HEK293 (cell line): ENCODE data around the gene VAV2.

Experiments used
- CTCF ChIA-PET: fragments of 350-600 bp; formaldehyde crosslinking; extraction: SDS; loops from one replicate; lab custom pipeline; 2021; ENCODE audit warnings: antibody characterized with exemption; lab: Yijun Ruan, JAX
- POLR2A ChIA-PET: fragments of 300-600 bp; formaldehyde crosslinking; extraction: SDS; loops from one replicate; lab custom pipeline; 2020; ENCODE audit warnings: antibody characterized with exemption, inconsistent platforms; lab: Yijun Ruan, JAX
- H3K27ac ChIP-seq: fragments of 200-500 bp; sonication (Bioruptor generic); 2 replicates; pipeline ENCODE4 v1.5.1; 2014; ENCODE audit warnings: low read depth, low read length, control low read depth, inconsistent platforms; ENCODE audit errors: extremely low read depth
- H3K36me3 ChIP-seq, 2 experiments: fragments of 200-500 bp in 1 of 2; sonication (Bioruptor generic) in 1 of 2; 1 replicate in 1 of 2; 2 replicates in 1 of 2; pipeline ENCODE4 v1.5.1; 2014 to 2017; ENCODE audit warnings: inconsistent platforms in 2 of 2, low read length in 2 of 2; ENCODE audit not compliant: control insufficient read depth in 2 of 2, insufficient read depth in 1 of 2
- H3K4me1 ChIP-seq: fragments of 200-500 bp; sonication (Bioruptor generic); 2 replicates; pipeline ENCODE4 v1.5.1; 2014; ENCODE audit warnings: mild to moderate bottlenecking, low read length, inconsistent platforms; ENCODE audit not compliant: control insufficient read depth, insufficient read depth
- H3K4me3 ChIP-seq: 2 replicates; pipeline ENCODE4 v1.5.1; 2011; ENCODE audit warnings: low read depth, mild to moderate bottlenecking, control low read depth, low read length, moderate library complexity
- H3K9me3 ChIP-seq: fragments of 200-500 bp; sonication (Bioruptor generic); 2 replicates; pipeline ENCODE4 v1.5.1; 2014; ENCODE audit warnings: low read depth, low read length, inconsistent platforms; ENCODE audit not compliant: control insufficient read depth, insufficient read depth
- EGR2 ChIP-seq: fragments of 450-650 bp; formaldehyde crosslinking; IDR thresholded peaks from 2 replicates; pipeline ENCODE4 v1.5.1; 2016; ENCODE audit warnings: low read depth, missing biosample characterization, missing genetic modification characterization
- GFI1B ChIP-seq: fragments of 450-650 bp; formaldehyde crosslinking; IDR thresholded peaks from 2 replicates; pipeline ENCODE4 v1.5.1; 2016; ENCODE audit warnings: missing biosample characterization, missing genetic modification characterization
- KLF16 ChIP-seq: fragments of 450-650 bp; formaldehyde crosslinking; IDR thresholded peaks from 2 replicates; pipeline ENCODE4 v1.5.1; 2017; ENCODE audit warnings: missing biosample characterization, missing genetic modification characterization
- WT1 ChIP-seq: fragments of 450-650 bp; formaldehyde crosslinking; IDR thresholded peaks from 2 replicates; pipeline ENCODE4 v1.5.1; 2016; ENCODE audit warnings: missing biosample characterization, missing genetic modification characterization
- ZFHX2 ChIP-seq: fragments of 450-650 bp; formaldehyde crosslinking; conservative IDR thresholded peaks from 2 replicates; pipeline ENCODE4 v1.5.1; 2016; ENCODE audit warnings: missing biosample characterization, missing genetic modification characterization
- ZNF174 ChIP-seq: fragments of 450-650 bp; formaldehyde crosslinking; IDR thresholded peaks from 2 replicates; pipeline ENCODE4 v1.5.0; 2017; ENCODE audit warnings: missing biosample characterization, mild to moderate bottlenecking, missing genetic modification characterization
- ZNF214 ChIP-seq: fragments of 450-650 bp; formaldehyde crosslinking; IDR thresholded peaks from 2 replicates; pipeline ENCODE4 v1.5.1; 2017; ENCODE audit warnings: missing biosample characterization, mild to moderate bottlenecking, missing genetic modification characterization, borderline replicate concordance
- ZNF223 ChIP-seq: fragments of 450-650 bp; formaldehyde crosslinking; IDR thresholded peaks from 2 replicates; pipeline ENCODE4 v1.5.1; 2016; ENCODE audit warnings: missing biosample characterization, missing genetic modification characterization
- ZNF239 ChIP-seq: fragments of 450-650 bp; formaldehyde crosslinking; IDR thresholded peaks from 2 replicates; pipeline ENCODE4 v1.5.1; 2016; ENCODE audit warnings: missing biosample characterization, missing genetic modification characterization
- ZNF335 ChIP-seq: fragments of 450-650 bp; formaldehyde crosslinking; conservative IDR thresholded peaks from 2 replicates; pipeline ENCODE4 v1.5.1; 2016; ENCODE audit warnings: missing biosample characterization, missing genetic modification characterization
- ZNF394 ChIP-seq: fragments of 450-650 bp; formaldehyde crosslinking; IDR thresholded peaks from 2 replicates; pipeline ENCODE4 v1.5.1; 2016; ENCODE audit warnings: missing biosample characterization, missing genetic modification characterization, mild to moderate bottlenecking, moderate library complexity, borderline replicate concordance
- ZNF610 ChIP-seq: fragments of 450-650 bp; formaldehyde crosslinking; IDR thresholded peaks from 2 replicates; pipeline ENCODE4 v1.5.1; 2016; ENCODE audit warnings: missing biosample characterization, missing genetic modification characterization, borderline replicate concordance
- ZNF623 ChIP-seq: fragments of 450-650 bp; formaldehyde crosslinking; IDR thresholded peaks from 2 replicates; pipeline ENCODE4 v1.5.1; 2016; ENCODE audit warnings: missing biosample characterization, missing genetic modification characterization
- TF ChIP-seq, protein P1 (sequence below): fragments of 450-650 bp; formaldehyde crosslinking; IDR thresholded peaks from 2 replicates; pipeline ENCODE4 v1.5.1; 2016; ENCODE audit warnings: missing biosample characterization, missing genetic modification characterization, low read depth
- TF ChIP-seq, protein P2 (sequence below): fragments of 450-650 bp; formaldehyde crosslinking; IDR thresholded peaks from 2 replicates; pipeline ENCODE4 v1.5.1; 2016; ENCODE audit warnings: missing biosample characterization, missing genetic modification characterization

The VAV2 gene

DNA sequence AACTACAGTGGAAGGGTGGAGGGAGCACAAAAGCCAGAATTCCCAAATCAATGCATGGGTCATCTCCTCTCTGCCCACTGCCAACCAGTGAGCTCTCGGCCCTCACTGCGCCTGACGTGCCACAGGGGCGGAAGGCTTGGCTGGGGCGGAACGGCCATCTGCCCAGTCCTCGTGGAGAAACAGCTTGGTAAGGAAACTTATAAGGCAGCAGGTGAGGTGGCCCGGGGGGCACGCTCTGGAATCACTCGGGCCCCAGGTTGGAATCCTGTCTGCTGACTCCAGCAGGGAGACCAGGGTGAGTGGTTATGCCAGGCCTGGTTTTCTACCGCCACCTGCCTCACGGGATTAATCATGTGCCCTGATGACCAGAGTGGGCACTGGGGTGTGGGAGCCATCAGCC, 52.3 kb downstream of the VAV2 start (continued):
- no peak for TF ChIP-seq ZNF394 (tag by site-specific recombination)
- no peak for TF ChIP-seq ZNF174
- no peak for TF ChIP-seq ZNF335
- TF ChIP-seq, protein P1, sequence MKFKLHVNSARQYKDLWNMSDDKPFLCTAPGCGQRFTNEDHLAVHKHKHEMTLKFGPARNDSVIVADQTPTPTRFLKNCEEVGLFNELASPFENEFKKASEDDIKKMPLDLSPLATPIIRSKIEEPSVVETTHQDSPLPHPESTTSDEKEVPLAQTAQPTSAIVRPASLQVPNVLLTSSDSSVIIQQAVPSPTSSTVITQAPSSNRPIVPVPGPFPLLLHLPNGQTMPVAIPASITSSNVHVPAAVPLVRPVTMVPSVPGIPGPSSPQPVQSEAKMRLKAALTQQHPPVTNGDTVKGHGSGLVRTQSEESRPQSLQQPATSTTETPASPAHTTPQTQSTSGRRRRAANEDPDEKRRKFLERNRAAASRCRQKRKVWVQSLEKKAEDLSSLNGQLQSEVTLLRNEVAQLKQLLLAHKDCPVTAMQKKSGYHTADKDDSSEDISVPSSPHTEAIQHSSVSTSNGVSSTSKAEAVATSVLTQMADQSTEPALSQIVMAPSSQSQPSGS (tag by site-specific recombination) = no peak
- TF ChIP-seq ZNF239 (tag by site-specific recombination) = no peak
- no peak for TF ChIP-seq WT1 (tag by site-specific recombination)
- no peak for TF ChIP-seq KLF16
- TF ChIP-seq, all 188 proteins: peak for 0

GRCh38 chr9:133939171-133939785, 52.8 kb downstream of the VAV2 start:
- Histone ChIP-seq H3K9me3 (no peaks in the 10 kb centered on the region), H3K4me3 (no peak overlapping the region), H3K36me3 (peaks cover 0 to 7% of the 10 kb centered on the region in 2 experiments; a peak in 2 of 3 replicates), H3K4me1 (no peaks in the 10 kb centered on the region), H3K27ac (no peak overlapping the region)
- CTCF ChIA-PET = interaction anchor here (1.0 kb wide), 1 partner anchor 12 kb away, joined by 3 read pairs; no protein-coding TSS in a partner anchor
- TF ChIP-seq ZNF610 (no peak), ZFHX2 (tag by site-specific recombination) (0 out of 2 replicates have a peak, but pooled peaks have one; percentile 33), EGR2 (tag by site-specific recombination) (0 out of 2 replicates have a peak, but pooled peaks have one; percentile 18)
- POLR2A ChIA-PET = no interaction called here

DNA sequence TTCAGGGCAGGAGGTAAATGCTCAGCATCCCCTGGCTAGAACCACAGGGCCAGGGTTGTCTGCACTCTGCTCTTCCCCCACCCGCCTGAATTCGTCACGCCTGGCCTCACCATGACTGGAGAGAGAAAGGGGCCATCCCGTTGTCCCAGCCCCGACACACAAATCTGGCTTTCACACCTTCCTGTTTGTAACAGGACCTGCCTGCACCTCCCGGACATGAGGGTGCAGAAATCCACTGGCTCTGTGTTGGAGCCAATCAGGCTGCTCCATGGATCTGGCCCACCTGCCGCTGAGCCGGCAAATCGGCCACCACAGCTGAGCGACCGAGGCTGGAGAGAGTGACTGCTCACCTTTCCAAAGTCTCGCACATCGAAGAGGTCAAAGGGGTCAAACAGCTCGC, 53.4 kb downstream of the VAV2 start:
- ChIA-PET POLR2A (no interaction called here), CTCF (no interaction called here)
- TF ChIP-seq GFI1B (tag by site-specific recombination) (no peak), ZNF223 (tag by site-specific recombination) (peak; percentile 43; the same call in 1 of the 2 replicates)

GRCh38 chr9:133938086-133938485, 54.0 kb downstream of the VAV2 start:
- TF ChIP-seq ZNF214 (tag by site-specific recombination) (no peak), ZNF394 (tag by site-specific recombination) (no peak), ZNF623 (tag by site-specific recombination) (0 out of 2 replicates have a peak, but pooled peaks have one; percentile 34)
- TF ChIP-seq, protein P2, sequence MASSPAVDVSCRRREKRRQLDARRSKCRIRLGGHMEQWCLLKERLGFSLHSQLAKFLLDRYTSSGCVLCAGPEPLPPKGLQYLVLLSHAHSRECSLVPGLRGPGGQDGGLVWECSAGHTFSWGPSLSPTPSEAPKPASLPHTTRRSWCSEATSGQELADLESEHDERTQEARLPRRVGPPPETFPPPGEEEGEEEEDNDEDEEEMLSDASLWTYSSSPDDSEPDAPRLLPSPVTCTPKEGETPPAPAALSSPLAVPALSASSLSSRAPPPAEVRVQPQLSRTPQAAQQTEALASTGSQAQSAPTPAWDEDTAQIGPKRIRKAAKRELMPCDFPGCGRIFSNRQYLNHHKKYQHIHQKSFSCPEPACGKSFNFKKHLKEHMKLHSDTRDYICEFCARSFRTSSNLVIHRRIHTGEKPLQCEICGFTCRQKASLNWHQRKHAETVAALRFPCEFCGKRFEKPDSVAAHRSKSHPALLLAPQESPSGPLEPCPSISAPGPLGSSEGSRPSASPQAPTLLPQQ = no peak
- H3K27ac ChIP-seq = no peak overlapping the region
- H3K36me3 ChIP-seq = peaks cover 0 to 7% of the 10 kb centered on the region in 2 experiments; a peak in 2 of 3 replicates
- CTCF ChIA-PET = no interaction called here
- POLR2A ChIA-PET = no interaction called here
- H3K4me1 ChIP-seq = no peaks in the 10 kb centered on the region
- no peak overlapping the region for H3K4me3 ChIP-seq
- H3K9me3 ChIP-seq = no peaks in the 10 kb centered on the region

More for the DNA sequence above, 53.4 kb downstream of the VAV2 start:
- Histone ChIP-seq H3K9me3 (no peaks in the 10 kb centered on the region), H3K4me3 (no peak overlapping the region), H3K4me1 (no peaks in the 10 kb centered on the region), H3K27ac (no peak overlapping the region), H3K36me3 (peaks cover 0 to 7% of the 10 kb centered on the region in 2 experiments; a peak in 2 of 3 replicates)
